ENCODE data around the gene BPNT1.

GRCh38 chr1:220043646-220044045 lies 45.9 kb downstream of the BPNT1 start:
- no peak for TF ChIP-seq POLR2AphosphoS5 (IDR thresholded peaks at IDR 0.05; ENCODE audit: borderline replicate concordance, low read depth, low read length)
- TF ChIP-seq EZH2 (IDR thresholded peaks at IDR 0.05) = no peak
- TF ChIP-seq FOXP2 (optimal IDR thresholded peaks at IDR 0.05; ENCODE audit: control extremely low read depth, extremely low read length, insufficient read depth) = no peak
